ENCODE measurements around the gene EPN2.

The EPN2 gene

GRCh38 chr17:19292377-19292711, 55.2 kb downstream of the EPN2 start:
- no peak for TF ChIP-seq CTCF (IDR thresholded peaks at IDR 0.05; ENCODE audit: low read depth, low read length, missing control alignments)
- no peak for DNase-seq (ENCODE audit: low read depth)
- in situ Hi-C loops (cut with HindIII; ENCODE audit: low sequenced_read_pairs) = loop anchor here (10.0 kb wide), 1 partner anchor 172 kb away; no protein-coding TSS in a partner anchor
- H3K4me3 ChIP-seq (ENCODE audit: low read depth, low read length) = no peak overlapping the region

- no peak for TF ChIP-seq CTCF (IDR thresholded peaks at IDR 0.05; ENCODE audit: low read depth, low read length, missing control alignments)
- H3K4me3 ChIP-seq (ENCODE audit: low read depth, low read length) = no peak overlapping the region
- no peak for DNase-seq (ENCODE audit: low read depth)
- in situ Hi-C loops (cut with HindIII; ENCODE audit: low sequenced_read_pairs) = loop anchor here (10.0 kb wide), 1 partner anchor 170 kb away; no protein-coding TSS in a partner anchor
Observed at GRCh38 chr17:19294443-19294842, 57.3 kb downstream of the EPN2 start.

- no peak for DNase-seq (ENCODE audit: low read depth)
- TF ChIP-seq CTCF (IDR thresholded peaks at IDR 0.05; ENCODE audit: low read depth, low read length, missing control alignments) = no peak
- no peak overlapping the region for H3K4me3 ChIP-seq (ENCODE audit: low read depth, low read length)
- in situ Hi-C loops (cut with HindIII; ENCODE audit: low sequenced_read_pairs) = loop anchor here (10.0 kb wide), 1 partner anchor 169 kb away; no protein-coding TSS in a partner anchor
Observed at GRCh38 chr17:19295473-19296135, 58.4 kb downstream of the EPN2 start.

- no peak for DNase-seq (ENCODE audit: low read depth)
- H3K4me3 ChIP-seq (ENCODE audit: low read depth, low read length) = no peak overlapping the region
- TF ChIP-seq CTCF (IDR thresholded peaks at IDR 0.05; ENCODE audit: low read depth, low read length, missing control alignments) = no peak
- in situ Hi-C loops (cut with HindIII; ENCODE audit: low sequenced_read_pairs) = loop anchor here (10.0 kb wide), 1 partner anchor 168 kb away; no protein-coding TSS in a partner anchor
Observed at GRCh38 chr17:19296786-19297778, 59.9 kb downstream of the EPN2 start.

GRCh38 chr17:19298569-19299213, 61.5 kb downstream of the EPN2 start:
- in situ Hi-C loops (cut with HindIII; ENCODE audit: low sequenced_read_pairs) = loop anchor here (10.0 kb wide), 1 partner anchor 166 kb away; no protein-coding TSS in a partner anchor
- no peak overlapping the region for H3K4me3 ChIP-seq (ENCODE audit: low read depth, low read length)
- TF ChIP-seq CTCF (IDR thresholded peaks at IDR 0.05; ENCODE audit: low read depth, low read length, missing control alignments) = no peak
- no peak for DNase-seq (ENCODE audit: low read depth)

GRCh38 chr17:19299214-19299747, 62.1 kb downstream of the EPN2 start:
- no peak for TF ChIP-seq CTCF (IDR thresholded peaks at IDR 0.05; ENCODE audit: low read depth, low read length, missing control alignments)
- in situ Hi-C loops (cut with HindIII; ENCODE audit: low sequenced_read_pairs) = loop anchor here (10.0 kb wide), 1 partner anchor 166 kb away; no protein-coding TSS in a partner anchor
- H3K4me3 ChIP-seq (ENCODE audit: low read depth, low read length) = no peak overlapping the region
- no peak for DNase-seq (ENCODE audit: low read depth)
